Measurements from ENCODE around the gene SH3PXD2A.

Gene SH3PXD2A

GRCh38 chr10:103562383-103562782, 293.0 kb downstream of the SH3PXD2A start:
- no peak for DNase-seq (ENCODE audit: low read depth in 2 of 2)

- no peak for DNase-seq (ENCODE audit: low read depth in 2 of 2)
Observed at GRCh38 chr10:103560886-103561285, 294.5 kb downstream of the SH3PXD2A start.

- no peak for DNase-seq (ENCODE audit: low read depth in 2 of 2)
Observed at GRCh38 chr10:103559776-103560175, 295.6 kb downstream of the SH3PXD2A start.

GRCh38 chr10:103558911-103559310, 296.5 kb downstream of the SH3PXD2A start:
- DNase-seq (ENCODE audit: low read depth in 2 of 2) = no peak

- no peak for DNase-seq (ENCODE audit: low read depth in 2 of 2)
Observed at GRCh38 chr10:103557455-103557854, 297.9 kb downstream of the SH3PXD2A start.

GRCh38 chr10:103556383-103557007, 298.9 kb downstream of the SH3PXD2A start:
- DNase-seq (ENCODE audit: low read depth in 2 of 2) = no peak

- DNase-seq (ENCODE audit: low read depth in 2 of 2) = no peak
Observed at GRCh38 chr10:103555712-103556111, 299.7 kb downstream of the SH3PXD2A start.

GRCh38 chr10:103555325-103555649, 300.1 kb downstream of the SH3PXD2A start:
- DNase-seq (ENCODE audit: low read depth in 2 of 2) = no peak

- no peak for DNase-seq (ENCODE audit: low read depth in 2 of 2)
Observed at GRCh38 chr10:103554488-103555324, 300.7 kb downstream of the SH3PXD2A start.

- peak in 1 of 2 donors; percentile 28 for DNase-seq (ENCODE audit: low read depth in 2 of 2)
Observed at GRCh38 chr10:103553743-103554487, 301.5 kb downstream of the SH3PXD2A start.

GRCh38 chr10:103552856-103553742, 302.3 kb downstream of the SH3PXD2A start:
- DNase-seq (ENCODE audit: low read depth in 2 of 2) = no peak

- DNase-seq (ENCODE audit: low read depth in 2 of 2) = no peak
Observed at GRCh38 chr10:103551619-103552602, 303.5 kb downstream of the SH3PXD2A start.

- DNase-seq (ENCODE audit: low read depth in 2 of 2) = no peak
Observed at GRCh38 chr10:103550229-103550628, 305.1 kb downstream of the SH3PXD2A start.

GRCh38 chr10:103549349-103549685, 306.1 kb downstream of the SH3PXD2A start:
- no peak for DNase-seq (ENCODE audit: low read depth in 2 of 2)

GRCh38 chr10:103548581-103549348, 306.6 kb downstream of the SH3PXD2A start:
- no peak for DNase-seq (ENCODE audit: low read depth in 2 of 2)

GRCh38 chr10:103548006-103548405, 307.4 kb downstream of the SH3PXD2A start:
- no peak for DNase-seq (ENCODE audit: low read depth in 2 of 2)

- no peak for DNase-seq (ENCODE audit: low read depth in 2 of 2)
Observed at GRCh38 chr10:103547391-103547946, 307.9 kb downstream of the SH3PXD2A start.

- DNase-seq (ENCODE audit: low read depth in 2 of 2) = no peak
Observed at GRCh38 chr10:103546401-103546800, 309.0 kb downstream of the SH3PXD2A start.

- no peak for DNase-seq (ENCODE audit: low read depth in 2 of 2)
Observed at GRCh38 chr10:103545771-103546281, 309.6 kb downstream of the SH3PXD2A start.

Data from activated CD4-positive, alpha-beta T cell treated with anti-CD3 and anti-CD28 coated beads for 24 hours (primary cell).